Muscle layer of duodenum (tissue), 2 donors: ENCODE data around the gene MYEOV.

Experiments used
- H3K27ac ChIP-seq: one replicate; pipeline ENCODE4 v1.7.0; 2013; ENCODE audit warnings: mild to moderate bottlenecking, low read length
- H3K27me3 ChIP-seq: one replicate; pipeline ENCODE4 v1.7.0; 2013; ENCODE audit warnings: low read depth, mild to moderate bottlenecking, control low read depth, low read length
- H3K36me3 ChIP-seq, 2 donors: one replicate each; pipeline ENCODE4 v1.7.0; 2013; ENCODE audit warnings: low read length in 2 of 2, control low read depth in 1 of 2, mild to moderate bottlenecking in 1 of 2; ENCODE audit not compliant: insufficient read depth in 2 of 2, control insufficient read depth in 1 of 2
- H3K4me1 ChIP-seq, 2 donors: one replicate each; pipeline ENCODE4 v1.7.0; 2013; ENCODE audit warnings: low read length in 2 of 2, mild to moderate bottlenecking in 2 of 2, control low read depth in 1 of 2, moderate library complexity in 1 of 2; ENCODE audit not compliant: insufficient read depth in 2 of 2, control insufficient read depth in 1 of 2
- H3K4me3 ChIP-seq, 2 donors: one replicate each; pipeline ENCODE4 v1.7.0; 2013; ENCODE audit warnings: low read length in 2 of 2, low read depth in 1 of 2, mild to moderate bottlenecking in 1 of 2
- H3K9me3 ChIP-seq, 2 donors: one replicate each; pipeline ENCODE4 v1.7.0; 2013; ENCODE audit warnings: low read length in 2 of 2, control low read depth in 1 of 2, mild to moderate bottlenecking in 1 of 2; ENCODE audit not compliant: control insufficient read depth in 1 of 2
- donor health status: healthy.

The MYEOV gene

GRCh38 chr11:69268911-69269310 is 25.0 kb upstream of the MYEOV start:
- H3K9me3 ChIP-seq: no peaks in the 10 kb centered on the region
- H3K4me1 ChIP-seq: no peaks in the 10 kb centered on the region
- no peaks in the 10 kb centered on the region for H3K36me3 ChIP-seq
- H3K27ac ChIP-seq: no peak overlapping the region
- no peaks in the 10 kb centered on the region for H3K27me3 ChIP-seq
- H3K4me3 ChIP-seq: no peak overlapping the region

DNA sequence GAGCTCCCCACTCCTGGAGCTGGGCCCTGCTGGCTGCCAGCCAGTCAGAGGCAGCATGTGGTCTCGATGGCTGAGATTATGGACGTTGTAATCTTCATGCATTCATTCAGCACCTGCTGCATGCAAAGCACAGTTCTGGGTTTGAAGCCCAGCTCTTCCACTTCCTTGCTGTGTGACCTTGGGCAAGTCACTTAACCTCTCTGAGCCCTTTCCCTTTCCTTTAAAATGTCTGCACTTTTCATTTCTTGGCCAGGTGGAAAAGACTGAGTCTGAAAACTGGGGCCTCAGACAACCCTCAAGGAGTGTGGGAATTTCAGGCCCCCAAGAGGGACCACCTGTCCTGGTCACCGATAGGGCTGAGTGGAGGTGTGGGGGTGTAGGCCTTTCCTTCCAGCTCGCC is 24.6 kb upstream of the MYEOV start:
- no peaks in the 10 kb centered on the region for H3K9me3 ChIP-seq
- no peaks in the 10 kb centered on the region for H3K4me1 ChIP-seq
- H3K27me3 ChIP-seq: no peaks in the 10 kb centered on the region
- no peak overlapping the region for H3K4me3 ChIP-seq
- no peaks in the 10 kb centered on the region for H3K36me3 ChIP-seq
- H3K27ac ChIP-seq: no peak overlapping the region

- H3K27ac ChIP-seq: no peak overlapping the region
- H3K27me3 ChIP-seq: no peaks in the 10 kb centered on the region
- H3K36me3 ChIP-seq: no peaks in the 10 kb centered on the region
- H3K4me1 ChIP-seq: no peaks in the 10 kb centered on the region
- no peak overlapping the region for H3K4me3 ChIP-seq
- no peaks in the 10 kb centered on the region for H3K9me3 ChIP-seq
Measured at GRCh38 chr11:69269926-69270697, 23.8 kb upstream of the MYEOV start.

DNA sequence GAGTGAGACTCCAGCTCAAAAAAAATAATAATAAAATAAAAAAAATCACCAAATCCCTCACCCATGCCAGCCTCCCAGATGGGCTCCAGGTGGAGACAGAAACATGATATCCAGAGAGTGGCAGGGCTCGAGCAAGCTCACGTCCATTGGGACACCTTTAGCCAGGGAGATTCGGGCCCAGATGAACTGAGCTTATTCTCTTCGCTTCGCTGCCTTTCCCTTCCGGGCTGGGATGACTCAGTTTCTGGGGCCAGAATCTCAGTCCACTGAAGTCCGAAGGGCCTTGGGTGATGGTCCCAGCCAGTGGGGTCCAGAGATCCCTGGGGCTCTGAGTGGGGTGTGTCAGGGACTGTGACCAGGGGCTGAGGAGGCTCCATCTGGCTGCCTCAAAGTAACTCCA is 23.0 kb upstream of the MYEOV start:
- Histone ChIP-seq H3K4me1 (no peaks in the 10 kb centered on the region), H3K9me3 (no peaks in the 10 kb centered on the region), H3K36me3 (no peaks in the 10 kb centered on the region), H3K27me3 (no peaks in the 10 kb centered on the region), H3K4me3 (no peak overlapping the region), H3K27ac (no peak overlapping the region)

- H3K27ac ChIP-seq: no peak overlapping the region
- no peaks in the 10 kb centered on the region for H3K9me3 ChIP-seq
- H3K4me3 ChIP-seq: no peak overlapping the region
- H3K36me3 ChIP-seq: no peaks in the 10 kb centered on the region
- no peaks in the 10 kb centered on the region for H3K27me3 ChIP-seq
- H3K4me1 ChIP-seq: no peaks in the 10 kb centered on the region
Measured at GRCh38 chr11:69272055-69272454, 21.9 kb upstream of the MYEOV start.

- no peak overlapping the region for H3K27ac ChIP-seq
- no peaks in the 10 kb centered on the region for H3K4me1 ChIP-seq
- H3K27me3 ChIP-seq: no peaks in the 10 kb centered on the region
- no peak overlapping the region for H3K4me3 ChIP-seq
- H3K9me3 ChIP-seq: no peaks in the 10 kb centered on the region
- no peaks in the 10 kb centered on the region for H3K36me3 ChIP-seq
Measured at GRCh38 chr11:69272831-69273485, 21.0 kb upstream of the MYEOV start.

DNA sequence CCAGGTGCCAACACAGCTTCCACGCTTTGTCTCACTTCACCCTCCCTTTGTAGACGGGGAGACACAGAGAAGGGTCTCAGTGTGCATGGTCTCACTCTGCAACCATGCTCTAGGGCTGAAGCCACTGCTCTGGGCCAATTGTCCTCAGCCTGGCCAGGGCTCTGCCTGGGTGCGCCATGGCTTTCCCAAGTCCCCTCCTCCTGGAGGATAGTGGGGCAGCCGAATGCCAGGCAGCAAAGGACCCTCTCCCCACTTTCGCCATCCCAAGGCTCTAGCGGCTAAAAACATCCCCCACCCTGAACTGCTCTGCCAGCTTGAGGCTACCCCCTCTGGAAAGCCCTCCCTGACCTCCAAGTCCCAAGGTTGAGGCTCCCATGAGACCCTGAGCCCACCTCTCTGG is 20.4 kb upstream of the MYEOV start:
- no peaks in the 10 kb centered on the region for H3K36me3 ChIP-seq
- H3K27ac ChIP-seq: no peak overlapping the region
- H3K27me3 ChIP-seq: no peaks in the 10 kb centered on the region
- no peaks in the 10 kb centered on the region for H3K4me1 ChIP-seq
- no peak overlapping the region for H3K4me3 ChIP-seq
- H3K9me3 ChIP-seq: no peaks in the 10 kb centered on the region

GRCh38 chr11:69274531-69275016 is 19.4 kb upstream of the MYEOV start:
- H3K9me3 ChIP-seq: no peaks in the 10 kb centered on the region
- H3K27ac ChIP-seq: no peak overlapping the region
- H3K4me3 ChIP-seq: no peak overlapping the region
- no peaks in the 10 kb centered on the region for H3K27me3 ChIP-seq
- H3K36me3 ChIP-seq: no peaks in the 10 kb centered on the region
- no peaks in the 10 kb centered on the region for H3K4me1 ChIP-seq

GRCh38 chr11:69275178-69275577 is 18.8 kb upstream of the MYEOV start:
- no peak overlapping the region for H3K4me3 ChIP-seq
- no peaks in the 10 kb centered on the region for H3K36me3 ChIP-seq
- no peak overlapping the region for H3K27ac ChIP-seq

DNA sequence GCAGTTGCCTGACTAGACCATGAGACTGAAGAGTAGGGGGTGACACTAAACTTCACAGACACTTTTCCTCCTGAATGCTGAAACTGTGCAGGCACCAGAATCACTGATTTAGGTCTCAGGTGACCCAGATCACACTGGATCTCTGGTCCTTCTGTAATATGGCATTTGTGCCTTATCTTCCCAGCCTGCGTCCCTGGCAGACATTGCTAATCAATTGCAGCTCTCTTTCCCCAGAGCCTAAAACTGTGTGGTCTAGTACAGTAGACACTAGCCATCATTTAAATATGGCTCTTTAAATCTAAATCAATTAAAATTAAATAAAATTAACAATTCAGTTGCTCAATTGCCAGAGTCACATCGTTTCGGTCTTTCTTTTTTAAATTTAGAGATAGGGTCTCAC is 17.8 kb upstream of the MYEOV start:
- no peak overlapping the region for H3K4me3 ChIP-seq
- no peak overlapping the region for H3K27ac ChIP-seq
- H3K27me3 ChIP-seq: no peaks in the 10 kb centered on the region
- H3K4me1 ChIP-seq: no peaks in the 10 kb centered on the region
- no peaks in the 10 kb centered on the region for H3K9me3 ChIP-seq
- no peaks in the 10 kb centered on the region for H3K36me3 ChIP-seq

More at GRCh38 chr11:69275178-69275577, 18.8 kb upstream of the MYEOV start:
- Histone ChIP-seq H3K4me1 (no peaks in the 10 kb centered on the region), H3K27me3 (no peaks in the 10 kb centered on the region), H3K9me3 (no peaks in the 10 kb centered on the region)

GRCh38 chr11:69277074-69277809 is 16.7 kb upstream of the MYEOV start:
- Histone ChIP-seq H3K4me3 (no peak overlapping the region), H3K27me3 (no peaks in the 10 kb centered on the region), H3K4me1 (no peaks in the 10 kb centered on the region), H3K9me3 (peaks cover 0 to 4% of the 10 kb centered on the region in 2 donors), H3K36me3 (no peaks in the 10 kb centered on the region), H3K27ac (no peak overlapping the region)
